Fibroblast of gingiva (primary cell): ENCODE measurements around the gene PRDX5.

Experiments used
- DNase-seq: peaks from one replicate; pipeline ENCODE4 v3.0.0-alpha.2; 2011; ENCODE audit warnings: low read depth

PRDX5 gene

GRCh38 chr11:64347193-64347867, 29.4 kb downstream of the PRDX5 start:
- DNase-seq, result no peak

GRCh38 chr11:64348383-64349024, 30.6 kb downstream of the PRDX5 start:
- no peak for DNase-seq

DNA sequence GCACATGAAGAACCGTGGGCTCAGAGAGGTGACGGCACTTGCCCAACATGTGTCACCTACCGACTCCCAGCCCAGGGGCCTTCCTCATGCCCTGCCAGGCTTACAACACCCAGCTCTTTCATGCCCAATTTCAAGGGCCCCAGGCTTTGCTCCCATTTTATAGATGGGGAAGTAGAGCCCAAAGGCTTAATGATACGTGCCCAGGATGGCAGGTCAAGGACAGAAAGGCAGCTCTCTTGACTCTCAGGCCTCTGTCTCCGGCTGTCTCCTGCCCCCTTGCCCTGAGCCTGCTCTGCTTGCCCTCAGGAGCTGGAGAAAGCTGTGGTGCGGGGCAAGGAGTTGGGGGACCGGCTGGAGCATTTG, 31.1 kb downstream of the PRDX5 start:
- DNase-seq, result no peak

GRCh38 chr11:64349404-64349803, 31.5 kb downstream of the PRDX5 start:
- DNase-seq, result no peak

GRCh38 chr11:64351136-64351631, 33.3 kb downstream of the PRDX5 start:
- DNase-seq, result no peak

DNA sequence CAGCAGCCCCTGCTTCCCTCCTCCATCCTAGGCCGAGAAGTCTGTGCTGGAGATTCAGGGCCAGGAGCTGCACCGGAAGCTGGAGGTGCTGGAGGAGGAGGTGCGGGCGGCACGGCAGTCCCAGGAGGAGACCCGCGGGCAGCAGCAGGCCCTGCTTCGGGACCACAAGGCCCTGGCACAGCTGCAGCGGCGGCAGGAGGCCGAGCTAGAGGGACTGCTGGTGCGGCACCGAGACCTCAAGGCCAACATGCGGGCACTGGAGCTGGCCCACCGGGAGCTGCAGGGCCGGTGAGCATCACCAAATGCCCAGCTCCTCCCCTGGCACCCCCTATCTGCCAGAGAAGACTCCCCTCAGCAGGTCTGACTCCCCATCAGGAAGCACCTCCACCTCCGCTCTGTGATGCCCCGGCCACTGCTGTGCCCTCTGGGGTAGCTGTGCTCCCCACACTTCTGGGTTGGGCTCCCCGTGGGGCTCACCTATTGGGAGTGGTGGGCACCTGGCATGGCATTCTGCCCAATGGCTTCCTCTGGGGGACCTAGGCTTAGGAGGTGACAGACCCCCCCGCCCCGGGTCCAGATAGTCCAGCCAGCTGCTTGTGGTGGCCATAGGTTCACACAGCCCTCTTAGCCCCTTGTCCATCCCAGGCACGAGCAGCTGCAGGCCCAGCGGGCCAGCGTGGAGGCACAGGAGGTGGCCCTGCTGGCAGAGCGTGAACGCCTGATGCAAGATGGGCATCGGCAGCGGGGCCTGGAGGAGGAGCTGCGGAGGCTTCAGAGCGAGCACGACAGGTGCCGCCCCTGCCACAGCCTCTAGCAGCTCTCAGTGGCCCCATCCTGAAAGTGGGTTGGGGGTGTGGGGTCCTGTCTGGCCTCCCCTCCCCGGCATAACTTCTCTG, 34.4 kb downstream of the PRDX5 start:
- no peak for DNase-seq

- no peak for DNase-seq
Measured at GRCh38 chr11:64352995-64353714, 35.2 kb downstream of the PRDX5 start.

GRCh38 chr11:64353715-64354506, 36.0 kb downstream of the PRDX5 start:
- no peak for DNase-seq

DNA sequence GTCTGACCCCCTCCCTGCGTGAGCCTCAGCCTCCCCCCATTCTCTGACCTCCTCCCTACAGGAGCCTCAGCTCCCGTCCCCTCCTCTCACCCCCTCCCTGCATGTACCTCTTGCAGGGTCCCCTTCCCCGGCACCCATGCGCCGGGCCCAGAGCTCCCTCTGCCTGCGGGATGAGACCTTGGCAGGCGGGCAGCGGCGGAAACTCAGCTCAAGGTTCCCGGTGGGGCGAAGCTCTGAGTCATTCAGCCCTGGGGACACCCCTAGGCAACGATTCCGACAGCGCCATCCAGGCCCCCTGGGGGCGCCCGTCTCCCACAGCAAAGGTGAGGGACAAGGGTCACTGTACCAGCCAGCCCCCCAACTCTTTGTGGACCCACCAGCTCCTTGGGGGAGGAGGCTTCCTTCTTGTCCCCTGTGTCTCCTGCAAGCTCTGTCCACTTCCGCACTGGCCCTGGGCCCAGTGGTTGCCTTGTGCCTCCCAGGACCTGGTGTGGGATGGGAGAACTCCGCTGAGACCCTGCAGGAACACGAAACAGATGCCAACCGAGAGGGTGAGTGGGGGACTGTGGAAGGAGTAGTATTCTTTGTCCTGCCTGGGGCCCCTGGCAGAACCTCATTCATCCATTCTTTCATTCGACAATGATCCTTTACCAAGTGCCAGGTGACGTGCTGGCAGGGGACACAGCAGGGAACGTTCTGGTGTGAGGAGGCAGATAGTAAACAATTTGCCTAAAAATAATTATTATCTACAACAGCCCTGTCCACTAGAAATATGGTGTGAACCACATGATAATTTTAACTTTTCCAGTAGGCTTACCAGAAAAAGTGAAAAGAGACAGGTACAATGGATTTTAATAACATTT, 37.4 kb downstream of the PRDX5 start:
- DNase-seq, result peak; percentile 74

- DNase-seq, result no peak
Measured at GRCh38 chr11:64356498-64357411, 38.8 kb downstream of the PRDX5 start.

DNA sequence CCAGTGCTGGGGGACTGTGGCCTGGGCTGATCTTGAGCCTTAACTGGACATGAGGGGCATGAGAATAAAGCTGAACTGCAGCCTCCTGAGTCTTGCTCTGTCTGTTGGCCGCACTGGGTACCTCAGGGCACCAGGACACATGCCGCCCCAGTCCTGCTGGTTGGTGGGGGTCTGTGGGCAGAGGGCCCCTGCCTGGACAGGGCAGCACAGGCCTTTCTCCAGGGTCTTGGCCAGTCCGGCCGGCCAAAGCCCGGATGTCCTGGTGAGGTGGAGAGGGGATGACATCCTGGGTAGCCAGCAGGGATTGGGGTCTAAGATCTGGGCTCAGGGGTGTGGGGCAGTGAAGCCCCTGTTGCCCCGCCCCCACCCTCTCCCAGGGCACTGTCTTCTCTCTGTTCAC, 39.5 kb downstream of the PRDX5 start:
- no peak for DNase-seq

DNA sequence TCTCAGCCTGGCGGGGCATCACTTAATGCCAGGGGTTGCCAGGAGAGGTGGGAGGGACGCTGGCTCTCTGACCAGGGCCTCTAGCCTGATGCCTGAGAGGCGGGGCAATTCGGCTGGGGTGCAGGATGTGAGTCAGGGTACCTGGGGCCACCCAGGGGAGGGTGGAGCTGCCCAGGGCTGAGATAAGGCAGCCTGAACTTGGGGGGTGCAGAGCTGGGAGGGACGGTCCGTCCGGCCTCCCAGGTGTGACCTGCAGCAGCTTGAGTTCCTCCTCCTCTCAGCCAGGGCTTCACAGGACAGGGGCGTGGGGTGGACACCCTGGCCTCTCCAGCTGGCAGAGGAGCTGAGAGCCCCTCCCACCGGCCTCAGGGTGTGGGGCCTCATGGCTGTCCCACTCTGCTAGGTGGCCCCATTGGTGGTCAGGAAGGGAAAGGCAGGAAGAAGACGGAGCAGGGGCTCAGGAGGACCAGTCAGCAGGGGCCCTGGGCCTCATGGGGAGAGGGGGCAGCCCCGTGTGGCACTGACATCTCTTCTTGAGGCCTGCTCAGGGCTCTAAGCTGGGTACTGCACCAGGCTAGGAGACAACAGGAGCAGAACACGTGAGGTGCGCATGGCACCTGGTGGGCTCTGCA, 40.1 kb downstream of the PRDX5 start:
- DNase-seq, result no peak

DNA sequence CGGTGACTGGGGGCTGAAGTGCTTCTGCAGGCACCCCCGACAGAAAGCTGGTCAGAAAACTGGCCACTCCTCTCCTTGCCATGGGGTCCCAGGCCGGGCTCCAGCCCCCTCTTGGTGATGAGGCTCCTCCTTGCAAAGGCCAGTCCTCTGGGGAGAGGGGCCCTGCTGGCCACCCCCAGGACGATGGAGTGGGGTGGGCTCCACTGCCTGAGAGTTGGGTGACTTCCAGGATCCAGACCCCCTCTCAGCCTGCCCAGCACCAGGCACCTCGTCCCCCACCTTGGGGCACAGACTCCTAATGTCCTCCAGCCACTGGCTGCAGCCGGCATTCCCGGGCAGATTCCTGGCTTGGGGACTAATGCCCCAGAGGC, 40.6 kb downstream of the PRDX5 start:
- DNase-seq, result no peak

DNA sequence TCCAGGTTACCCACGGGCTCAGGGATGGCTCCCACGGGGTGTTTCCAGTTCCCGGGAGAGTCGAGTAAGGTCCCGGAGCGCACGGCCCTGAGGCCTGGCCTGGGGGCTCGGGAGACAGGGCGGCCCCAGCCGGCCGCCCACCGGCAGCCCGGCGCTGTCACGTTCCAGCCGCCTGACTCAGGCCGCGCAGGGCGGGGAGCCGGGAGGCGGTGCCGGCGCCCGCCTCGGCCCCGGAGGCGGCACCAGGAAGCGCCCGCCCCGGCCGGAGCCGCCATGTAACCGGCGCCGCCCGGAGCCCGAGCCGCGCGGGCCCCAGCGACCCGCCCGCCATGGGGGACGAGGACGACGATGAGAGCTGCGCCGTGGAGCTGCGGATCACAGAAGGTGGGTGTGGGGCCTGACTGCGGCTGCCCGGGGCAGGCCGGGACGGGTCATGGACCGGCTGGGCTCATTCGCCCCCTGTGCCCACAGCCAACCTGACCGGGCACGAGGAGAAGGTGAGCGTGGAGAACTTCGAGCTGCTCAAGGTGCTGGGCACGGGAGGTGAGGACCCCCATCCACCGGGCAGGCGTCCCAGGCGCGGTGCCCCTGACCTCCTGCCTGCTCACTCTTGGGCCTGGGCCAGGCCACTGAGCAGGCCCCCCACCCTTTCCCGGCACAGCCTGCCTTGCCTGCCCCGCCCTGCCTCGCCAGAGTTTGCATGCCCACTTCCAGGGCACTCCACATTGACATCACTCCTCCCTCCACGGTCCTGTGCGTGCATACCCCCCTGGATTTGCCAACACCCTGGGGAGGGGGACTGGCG, 41.2 kb downstream of the PRDX5 start, which contains the start of gene RPS6KA4:
RPS6KA4 (plus strand) TSS at position 256 of the 805 bp plus-strand sequence; CDS start at position 330, 74 bp downstream.
- peak; percentile 47 for DNase-seq

- no peak for DNase-seq
Measured at GRCh38 chr11:64359712-64360445, 42.0 kb downstream of the PRDX5 start.

DNA sequence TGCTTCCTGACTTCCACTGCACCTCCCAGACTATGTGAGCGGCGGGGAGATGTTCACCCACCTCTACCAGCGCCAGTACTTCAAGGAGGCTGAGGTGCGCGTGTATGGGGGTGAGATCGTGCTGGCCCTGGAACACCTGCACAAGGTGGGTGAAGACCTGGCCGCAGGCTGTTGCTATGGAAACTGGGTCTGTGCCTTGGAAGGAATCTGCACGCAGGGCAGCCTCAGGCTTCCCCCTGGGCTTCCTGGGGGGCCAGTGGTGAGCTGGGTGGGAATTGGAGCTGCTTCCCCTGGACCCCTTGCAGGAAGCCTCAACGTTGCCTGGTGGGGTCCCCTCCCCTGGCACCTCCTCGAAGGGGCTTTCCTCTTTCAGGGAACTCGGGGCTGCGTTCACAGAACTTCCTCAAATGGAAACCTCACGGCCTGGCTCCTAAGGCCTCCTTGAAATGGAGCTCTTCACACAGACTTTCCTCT, 42.6 kb downstream of the PRDX5 start:
- DNase-seq, result no peak

DNA sequence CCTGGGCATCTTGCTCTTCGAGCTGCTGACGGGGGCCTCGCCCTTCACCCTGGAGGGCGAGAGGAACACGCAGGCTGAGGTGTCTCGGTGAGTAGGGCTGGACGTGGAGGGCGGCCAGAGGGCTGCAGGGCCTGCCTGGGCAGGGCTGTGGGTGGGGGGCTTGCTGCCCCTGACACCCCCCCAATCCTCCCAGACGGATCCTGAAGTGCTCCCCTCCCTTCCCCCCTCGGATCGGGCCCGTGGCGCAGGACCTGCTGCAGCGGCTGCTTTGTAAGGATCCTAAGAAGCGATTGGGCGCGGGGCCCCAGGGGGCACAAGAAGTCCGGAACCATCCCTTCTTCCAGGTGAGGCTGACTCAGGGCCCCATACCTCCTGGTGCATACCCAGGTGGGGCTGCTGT, 43.7 kb downstream of the PRDX5 start:
- no peak for DNase-seq
